Osteocyte (in vitro differentiated cells): ENCODE data around the gene CCDC201. TPM values are rescaled to one million over a fixed set of nuclear protein-coding genes. Genes with fewer than 3 reads are reported as not detected.

Experiments
- DNase-seq: peaks from one replicate; pipeline ENCODE4 v3.0.0; 2021; ENCODE audit warnings: mixed read lengths; ENCODE audit not compliant: unreplicated experiment; ENCODE audit errors: extremely low spot score
- H3K27ac Mint-ChIP-seq: one replicate; pipeline ENCODE4 v1.8.0; 2021; ENCODE audit warnings: mild to moderate bottlenecking, mixed read lengths; ENCODE audit not compliant: unreplicated experiment
- H3K27me3 Mint-ChIP-seq: one replicate; pipeline ENCODE4 v1.8.0; 2021; ENCODE audit warnings: mixed read lengths; ENCODE audit not compliant: unreplicated experiment
- H3K36me3 Mint-ChIP-seq: one replicate; pipeline ENCODE4 v1.8.0; 2021; ENCODE audit warnings: mixed read lengths; ENCODE audit not compliant: unreplicated experiment
- H3K4me1 Mint-ChIP-seq: one replicate; pipeline ENCODE4 v1.8.0; 2021; ENCODE audit warnings: mixed read lengths; ENCODE audit not compliant: unreplicated experiment
- H3K4me3 Mint-ChIP-seq: one replicate; pipeline ENCODE4 v1.8.0; 2021; ENCODE audit warnings: mild to moderate bottlenecking, moderate library complexity, mixed read lengths; ENCODE audit not compliant: unreplicated experiment
- H3K9me3 Mint-ChIP-seq: one replicate; pipeline ENCODE4 v1.8.0; 2021; ENCODE audit warnings: mixed read lengths; ENCODE audit not compliant: unreplicated experiment
- total RNA-seq: library from RNA; stranded (reverse); gene quantifications from 2 replicates; pipeline ENCODE4 v1.2.1, GENCODE V29; 2021
- TF ChIP-seq, protein P1 (sequence below): fragments of 200-600 bp; sonication (generic); IDR thresholded peaks from 2 replicates; pipeline ENCODE4 v1.5.0; 2021; ENCODE audit warnings: antibody characterized with exemption, mild to moderate bottlenecking, moderate library complexity

Gene CCDC201
- total RNA-seq, 1 donor from 2014 or later, result not detected

DNA sequence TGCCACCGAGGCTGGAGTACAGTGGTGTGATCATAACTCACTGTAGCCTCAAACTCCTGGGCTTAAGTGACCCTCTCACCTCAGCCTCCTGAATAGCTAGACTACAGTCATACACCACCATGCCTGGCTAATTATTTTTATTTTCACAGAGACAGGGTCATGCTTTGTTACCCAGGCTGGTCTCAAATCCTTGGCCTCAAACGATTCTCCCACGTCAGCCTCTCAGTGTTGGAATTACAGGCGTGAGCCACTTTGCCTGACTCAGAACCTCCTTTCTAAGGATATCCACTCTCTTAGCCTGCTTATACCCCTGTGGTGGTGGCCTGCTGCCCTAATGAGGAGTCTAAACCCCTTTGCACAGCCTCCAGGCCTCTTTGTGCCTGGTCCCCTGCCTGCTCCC lies 11.3 kb upstream of the CCDC201 start:
- TF ChIP-seq, protein P1, sequence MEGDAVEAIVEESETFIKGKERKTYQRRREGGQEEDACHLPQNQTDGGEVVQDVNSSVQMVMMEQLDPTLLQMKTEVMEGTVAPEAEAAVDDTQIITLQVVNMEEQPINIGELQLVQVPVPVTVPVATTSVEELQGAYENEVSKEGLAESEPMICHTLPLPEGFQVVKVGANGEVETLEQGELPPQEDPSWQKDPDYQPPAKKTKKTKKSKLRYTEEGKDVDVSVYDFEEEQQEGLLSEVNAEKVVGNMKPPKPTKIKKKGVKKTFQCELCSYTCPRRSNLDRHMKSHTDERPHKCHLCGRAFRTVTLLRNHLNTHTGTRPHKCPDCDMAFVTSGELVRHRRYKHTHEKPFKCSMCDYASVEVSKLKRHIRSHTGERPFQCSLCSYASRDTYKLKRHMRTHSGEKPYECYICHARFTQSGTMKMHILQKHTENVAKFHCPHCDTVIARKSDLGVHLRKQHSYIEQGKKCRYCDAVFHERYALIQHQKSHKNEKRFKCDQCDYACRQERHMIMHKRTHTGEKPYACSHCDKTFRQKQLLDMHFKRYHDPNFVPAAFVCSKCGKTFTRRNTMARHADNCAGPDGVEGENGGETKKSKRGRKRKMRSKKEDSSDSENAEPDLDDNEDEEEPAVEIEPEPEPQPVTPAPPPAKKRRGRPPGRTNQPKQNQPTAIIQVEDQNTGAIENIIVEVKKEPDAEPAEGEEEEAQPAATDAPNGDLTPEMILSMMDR, result no peak
- DNase-seq, result no peak
- no peak overlapping the region for H3K4me3 Mint-ChIP-seq
- H3K4me1 Mint-ChIP-seq, result peaks cover 67% of the 10 kb centered on the region
- no peaks in the 10 kb centered on the region for H3K36me3 Mint-ChIP-seq
- H3K9me3 Mint-ChIP-seq, result peaks cover 3% of the 10 kb centered on the region
- no peaks in the 10 kb centered on the region for H3K27me3 Mint-ChIP-seq
- H3K27ac Mint-ChIP-seq, result peak overlapping the region; percentile 92

DNA sequence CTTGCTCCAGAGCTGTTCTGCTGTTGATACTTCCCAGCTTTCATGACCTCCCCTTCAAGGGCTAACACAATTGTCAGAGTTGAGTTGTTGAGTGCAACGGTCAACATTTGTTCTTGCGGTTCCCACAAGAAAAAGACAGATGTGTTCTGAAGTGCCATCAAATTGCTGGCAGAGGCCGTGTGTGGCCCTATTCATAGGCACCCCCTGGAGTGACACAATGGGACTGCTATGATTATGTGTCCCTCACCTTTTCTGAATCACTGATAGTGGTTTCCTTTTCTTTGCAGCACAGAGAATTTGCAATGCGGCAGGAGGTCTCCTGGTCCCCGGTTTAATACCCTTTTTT lies 9.6 kb upstream of the CCDC201 start:
- H3K27me3 Mint-ChIP-seq, result no peaks in the 10 kb centered on the region
- H3K36me3 Mint-ChIP-seq, result no peaks in the 10 kb centered on the region
- peaks cover 53% of the 10 kb centered on the region for H3K4me1 Mint-ChIP-seq
- DNase-seq, result no peak
- TF ChIP-seq, protein P1, result no peak
- H3K27ac Mint-ChIP-seq, result peak overlapping the region; percentile 23
- peaks cover 16% of the 10 kb centered on the region for H3K9me3 Mint-ChIP-seq
- no peak overlapping the region for H3K4me3 Mint-ChIP-seq

DNA sequence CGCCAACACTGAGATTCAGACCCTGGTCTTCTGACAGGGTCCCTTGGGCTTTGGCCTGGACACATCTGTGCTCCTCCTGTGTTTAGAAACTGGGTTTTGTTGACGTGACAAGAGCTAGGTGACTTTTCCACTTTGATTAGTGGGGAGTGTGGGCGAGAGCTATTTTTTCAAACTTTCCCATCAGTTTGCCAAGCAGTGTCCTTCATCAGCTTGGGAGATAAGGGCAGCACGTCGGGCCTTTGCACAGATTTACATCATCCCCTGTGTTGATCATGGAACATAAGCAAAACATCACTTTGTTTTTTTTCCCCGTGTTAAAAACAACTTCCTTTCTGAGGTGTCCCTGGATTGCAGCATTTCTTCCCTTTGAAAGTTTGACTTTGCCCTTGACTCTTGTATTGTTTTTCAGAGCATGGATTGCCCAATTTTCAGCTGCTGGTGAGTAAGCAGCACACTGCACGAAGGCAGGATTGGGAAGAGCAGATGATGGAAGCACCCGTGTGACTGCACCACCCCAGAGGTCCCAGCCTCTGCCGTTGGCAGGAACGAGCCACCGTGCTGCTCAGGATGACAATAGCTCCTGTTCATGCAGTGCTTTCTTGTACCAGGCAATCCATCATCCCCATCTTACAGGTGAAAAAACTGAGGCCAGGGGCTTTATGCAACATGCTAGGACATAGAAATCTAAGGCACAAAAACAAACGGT lies 9.0 kb upstream of the CCDC201 start:
- Mint-ChIP-seq H3K9me3 (peaks cover 16% of the 10 kb centered on the region), H3K27ac (peak overlapping the region; percentile 12), H3K4me3 (no peak overlapping the region), H3K4me1 (peaks cover 47% of the 10 kb centered on the region), H3K36me3 (no peaks in the 10 kb centered on the region), H3K27me3 (no peaks in the 10 kb centered on the region)
- TF ChIP-seq, protein P1, result no peak
- no peak for DNase-seq

DNA sequence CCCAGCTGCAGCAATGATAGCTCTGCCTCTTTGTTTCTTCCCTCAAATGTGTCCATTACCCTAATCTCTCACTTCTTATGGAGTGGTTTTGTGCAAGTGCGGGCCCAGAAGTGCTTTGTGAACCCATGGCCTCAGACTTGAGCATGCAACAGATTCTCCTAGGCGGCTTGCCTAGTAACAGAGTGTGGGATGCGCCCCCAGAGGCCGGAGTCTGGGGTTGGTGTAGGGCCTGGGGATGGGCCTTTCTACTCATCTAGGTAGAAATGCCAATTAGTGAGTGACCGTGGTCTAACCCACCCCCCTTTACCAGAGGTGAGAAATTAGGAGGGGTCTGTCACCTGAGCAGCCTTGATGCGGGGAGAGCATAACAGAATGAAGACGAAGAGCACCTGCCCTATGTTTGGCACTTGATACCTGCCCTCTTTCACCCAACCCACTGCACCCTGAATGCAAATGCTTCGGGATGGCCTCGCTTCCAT lies 8.4 kb upstream of the CCDC201 start:
- peaks cover 16% of the 10 kb centered on the region for H3K9me3 Mint-ChIP-seq
- H3K4me1 Mint-ChIP-seq, result peaks cover 41% of the 10 kb centered on the region
- DNase-seq, result no peak
- no peaks in the 10 kb centered on the region for H3K36me3 Mint-ChIP-seq
- peak overlapping the region; percentile 42 for H3K27ac Mint-ChIP-seq
- no peaks in the 10 kb centered on the region for H3K27me3 Mint-ChIP-seq
- H3K4me3 Mint-ChIP-seq, result no peak overlapping the region
- TF ChIP-seq, protein P1, result no peak

- Mint-ChIP-seq H3K9me3 (peaks cover 16% of the 10 kb centered on the region), H3K27me3 (no peaks in the 10 kb centered on the region), H3K36me3 (no peaks in the 10 kb centered on the region), H3K4me1 (peaks cover 33% of the 10 kb centered on the region), H3K4me3 (no peak overlapping the region), H3K27ac (no peak overlapping the region)
- DNase-seq, result no peak
- TF ChIP-seq, protein P1, result no peak
Observed at GRCh38 chr7:45880433-45880860, 7.6 kb upstream of the CCDC201 start.
